AML-193 (cell line): ENCODE results near the gene ZNF624.
"Not testable (repeated sequence)": the region's sequence is repeated elsewhere in the genome, so short reads cannot be mapped to it uniquely, and the experiment has no call there.

Experiments
- DNase-seq, 2 experiments: peaks; one replicate each; lab custom pipeline; 2025; lab: John Stamatoyannopoulos, UW

Gene ZNF624

GRCh38 chr17:16653367-16654041, at the start of gene ZNF624:
Gene ZNF624, minus strand, starts transcription at chr17:16653850.
- peak; percentile 45 to 67 for DNase-seq

- not testable (repeated sequence) for DNase-seq
These were observed 44.0 kb upstream of the ZNF624 start for GRCh38 chr17:16697603-16698002.

GRCh38 chr17:16690447-16690846, 36.8 kb upstream of the ZNF624 start:
- DNase-seq: not testable (repeated sequence)

GRCh38 chr17:16689731-16690281, 36.2 kb upstream of the ZNF624 start, which contains the start of gene CCDC144A:
Gene CCDC144A, plus strand, starts transcription at chr17:16690241. Its CDS starts 160 bp downstream, at chr17:16690401.
- not testable (repeated sequence) for DNase-seq

- not testable (repeated sequence) for DNase-seq
These were observed 33.5 kb upstream of the ZNF624 start for GRCh38 chr17:16687151-16687550.

- DNase-seq: not testable (repeated sequence)
These were observed 32.4 kb upstream of the ZNF624 start for GRCh38 chr17:16686019-16686418.

GRCh38 chr17:16683290-16684138, 29.9 kb upstream of the ZNF624 start:
- DNase-seq: not testable (repeated sequence)

- no peak for DNase-seq
These were observed 23.1 kb upstream of the ZNF624 start for GRCh38 chr17:16676676-16677268.

- DNase-seq: not testable (repeated sequence)
These were observed 13.4 kb upstream of the ZNF624 start for GRCh38 chr17:16666907-16667636.

- not testable (repeated sequence) for DNase-seq
These were observed 12.9 kb upstream of the ZNF624 start for GRCh38 chr17:16666553-16666906.

GRCh38 chr17:16662936-16663335, 9.3 kb upstream of the ZNF624 start:
- DNase-seq: no peak

- no peak for DNase-seq
These were observed 7.6 kb upstream of the ZNF624 start for GRCh38 chr17:16661217-16661616.

GRCh38 chr17:16652847-16653366, 743 bp downstream of the ZNF624 start:
- no peak for DNase-seq

- no peak for DNase-seq
These were observed 1.4 kb downstream of the ZNF624 start for GRCh38 chr17:16652252-16652651.

GRCh38 chr17:16649585-16649984, 4.1 kb downstream of the ZNF624 start:
- no peak for DNase-seq

- no peak for DNase-seq
These were observed 14.2 kb downstream of the ZNF624 start for GRCh38 chr17:16639438-16639837.

GRCh38 chr17:16623282-16623681, 30.4 kb downstream of the ZNF624 start:
- no peak for DNase-seq

- no peak for DNase-seq
These were observed 30.9 kb downstream of the ZNF624 start for GRCh38 chr17:16622540-16623277.

GRCh38 chr17:16617481-16618060, 36.1 kb downstream of the ZNF624 start:
- no peak for DNase-seq

GRCh38 chr17:16599537-16599936, 54.1 kb downstream of the ZNF624 start:
- DNase-seq: no peak
